ENCODE data around the gene EIPR1. TPM values are rescaled to one million over a fixed set of nuclear protein-coding genes. Genes with fewer than 3 reads are reported as not detected.

Gene EIPR1
- total RNA-seq, 1 donor from 2014 or later: 44.8 TPM

GRCh38 chr2:3249476-3249962 lies 128.1 kb downstream of the EIPR1 start:
- no peak for DNase-seq (ENCODE audit: low read depth, low spot score)

- DNase-seq (ENCODE audit: low read depth, low spot score): no peak
These were observed 128.7 kb downstream of the EIPR1 start for GRCh38 chr2:3248754-3249475.

- no peak for DNase-seq (ENCODE audit: low read depth, low spot score)
These were observed 130.5 kb downstream of the EIPR1 start for GRCh38 chr2:3246928-3247714.

DNA sequence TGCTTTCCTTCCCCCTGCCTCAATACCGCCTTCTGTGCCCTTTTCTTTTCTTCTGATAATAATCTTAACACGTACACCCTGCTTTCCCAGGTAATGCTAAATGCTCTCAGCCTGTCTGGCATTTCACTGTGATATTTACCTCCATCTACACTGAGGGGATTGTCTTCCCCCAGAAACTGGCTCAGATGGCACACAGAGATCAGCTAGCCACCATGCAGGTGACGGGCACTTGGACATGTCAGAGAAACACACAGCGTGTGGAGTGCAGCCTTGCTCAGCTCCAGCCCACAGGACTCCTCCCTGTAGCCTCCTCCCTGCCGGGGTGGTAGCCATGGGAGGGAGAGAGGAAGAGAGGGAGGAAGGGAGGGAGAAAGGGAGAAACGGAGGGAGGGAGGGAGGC lies 131.2 kb downstream of the EIPR1 start:
- no peak for DNase-seq (ENCODE audit: low read depth, low spot score)

- no peak for DNase-seq (ENCODE audit: low read depth, low spot score)
These were observed 133.1 kb downstream of the EIPR1 start for GRCh38 chr2:3244486-3244885.

DNA sequence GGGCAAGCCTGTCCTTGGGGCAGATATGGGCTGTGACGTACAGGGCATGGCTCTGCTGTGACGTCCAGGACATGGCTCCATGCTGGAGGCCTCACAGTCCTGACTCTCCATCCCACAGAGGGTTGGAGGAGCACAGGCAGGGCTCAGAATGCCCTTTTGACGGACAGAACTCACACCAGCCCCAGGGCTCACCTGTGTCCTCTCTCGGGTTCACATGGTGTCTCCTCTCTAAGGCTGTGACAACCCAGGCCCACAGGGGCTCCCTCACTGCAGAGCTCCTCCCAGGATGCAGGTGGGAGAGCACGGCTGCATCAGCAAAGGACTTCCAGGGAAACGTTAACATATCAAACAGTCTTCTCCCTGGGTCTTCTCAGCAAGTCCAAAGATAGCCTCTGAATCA lies 133.8 kb downstream of the EIPR1 start:
- DNase-seq (ENCODE audit: low read depth, low spot score): no peak

- no peak for DNase-seq (ENCODE audit: low read depth, low spot score)
These were observed 134.8 kb downstream of the EIPR1 start for GRCh38 chr2:3242747-3243369.

DNA sequence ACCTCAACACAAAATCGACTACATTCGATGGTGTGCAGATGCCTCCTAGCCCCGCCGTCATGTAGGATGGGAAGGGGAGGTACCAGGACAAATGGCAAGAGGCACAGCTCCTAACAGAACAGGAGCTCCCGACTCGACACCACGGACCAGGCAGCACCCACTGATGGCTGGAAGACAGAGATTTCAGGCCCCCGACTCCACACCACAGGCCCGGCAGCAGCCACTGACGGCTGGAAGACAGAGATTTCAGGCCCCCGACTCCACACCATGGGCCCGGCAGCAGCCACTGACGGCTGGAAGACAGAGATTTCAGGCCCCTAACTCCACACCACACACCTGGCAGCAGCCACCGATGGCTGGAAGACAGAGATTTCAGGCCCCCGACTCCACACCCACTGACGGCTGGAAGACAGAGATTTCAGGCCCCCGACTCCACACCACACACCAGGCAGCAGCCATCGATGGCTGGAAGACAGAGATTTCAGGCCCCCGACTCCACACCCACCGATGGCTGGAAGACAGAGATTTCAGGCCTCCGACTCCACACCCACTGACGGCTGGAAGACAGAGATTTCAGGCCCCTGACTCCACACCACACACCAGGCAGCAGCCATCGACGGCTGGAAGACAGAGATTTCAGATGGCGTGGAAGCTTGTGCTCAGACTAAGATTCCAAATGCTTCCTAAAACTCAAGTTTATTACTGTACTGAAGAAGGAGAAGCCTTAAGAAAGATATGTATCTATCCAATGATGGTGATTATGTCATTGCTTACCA lies 135.5 kb downstream of the EIPR1 start:
- DNase-seq (ENCODE audit: low read depth, low spot score): no peak

- DNase-seq (ENCODE audit: low read depth, low spot score): no peak
These were observed 138.4 kb downstream of the EIPR1 start for GRCh38 chr2:3238951-3239841.

DNA sequence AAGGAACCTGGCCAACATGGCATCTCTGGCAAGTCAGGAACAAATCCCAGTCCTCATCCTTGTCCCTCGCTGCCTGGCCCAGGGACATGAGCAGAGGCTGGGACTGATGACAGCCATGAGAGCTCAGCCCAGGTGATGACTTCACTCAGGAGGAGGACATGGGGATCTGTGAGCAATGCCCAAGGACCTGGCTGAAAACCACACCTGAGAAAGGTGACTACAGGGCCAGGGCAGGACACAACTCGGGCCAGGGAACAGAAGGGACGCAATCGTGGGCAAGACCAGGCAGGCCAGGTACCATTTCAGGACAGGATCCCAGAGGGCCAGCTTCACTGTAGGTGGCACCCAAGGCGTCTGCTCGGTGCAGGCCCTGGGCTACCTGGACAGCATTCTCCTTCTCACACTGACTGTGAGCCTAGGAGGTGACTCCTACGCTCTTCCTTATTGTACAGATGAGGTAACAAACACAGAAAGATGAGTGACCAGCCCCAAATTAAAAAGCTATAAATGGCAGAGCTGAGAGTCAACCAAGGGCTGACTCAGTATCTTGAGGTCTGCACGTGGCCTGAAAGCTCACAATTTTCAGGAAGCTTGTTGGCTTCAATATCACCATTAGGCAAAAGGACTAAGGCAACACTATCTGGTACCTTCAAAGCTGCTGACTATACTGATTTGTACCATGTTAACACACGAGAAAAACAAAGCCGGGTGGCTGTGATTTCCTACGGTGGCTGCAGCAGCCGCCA lies 141.1 kb downstream of the EIPR1 start:
- DNase-seq (ENCODE audit: low read depth, low spot score): no peak

DNA sequence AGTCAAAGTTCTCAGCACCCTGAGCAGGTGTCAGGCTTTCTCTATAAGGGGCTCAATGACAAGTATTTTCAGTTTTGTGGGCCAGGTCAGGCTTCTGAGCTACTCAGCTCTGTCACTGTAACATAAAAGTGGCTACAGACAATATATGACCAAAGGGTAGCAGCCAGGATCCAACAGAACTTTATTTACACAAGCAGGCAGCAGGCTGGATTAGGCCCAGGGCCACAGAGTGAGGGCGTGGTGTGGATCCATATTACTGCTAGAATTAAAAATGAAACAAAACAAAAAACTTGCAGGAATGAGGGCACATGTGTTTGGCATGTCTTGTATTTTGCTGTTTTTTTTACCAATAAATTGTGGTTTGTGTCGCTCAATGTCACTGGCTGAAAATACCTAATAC lies 143.7 kb downstream of the EIPR1 start:
- no peak for DNase-seq (ENCODE audit: low read depth, low spot score)

DNA sequence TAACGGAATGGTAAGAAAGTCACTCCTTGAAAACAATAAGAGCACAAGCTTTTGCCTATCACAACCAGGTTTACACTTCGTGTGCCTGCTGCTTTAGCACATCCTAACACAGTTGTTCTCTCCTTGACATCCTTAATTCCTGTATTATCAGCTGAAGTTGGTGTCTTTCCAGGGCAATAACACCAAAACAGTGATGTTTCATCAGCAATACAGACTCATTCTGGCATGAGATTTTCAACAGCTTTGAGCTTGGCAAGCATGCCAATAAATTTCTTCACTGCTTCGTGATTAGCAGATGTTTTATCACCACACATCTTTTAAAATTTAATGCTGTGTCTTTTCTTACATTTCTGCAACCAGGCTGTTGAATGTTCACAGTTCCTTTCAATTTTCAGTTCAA lies 148.4 kb downstream of the EIPR1 start:
- DNase-seq (ENCODE audit: low read depth, low spot score): no peak

GRCh38 chr2:3224681-3225080 lies 152.9 kb downstream of the EIPR1 start:
- DNase-seq (ENCODE audit: low read depth, low spot score): no peak

DNA sequence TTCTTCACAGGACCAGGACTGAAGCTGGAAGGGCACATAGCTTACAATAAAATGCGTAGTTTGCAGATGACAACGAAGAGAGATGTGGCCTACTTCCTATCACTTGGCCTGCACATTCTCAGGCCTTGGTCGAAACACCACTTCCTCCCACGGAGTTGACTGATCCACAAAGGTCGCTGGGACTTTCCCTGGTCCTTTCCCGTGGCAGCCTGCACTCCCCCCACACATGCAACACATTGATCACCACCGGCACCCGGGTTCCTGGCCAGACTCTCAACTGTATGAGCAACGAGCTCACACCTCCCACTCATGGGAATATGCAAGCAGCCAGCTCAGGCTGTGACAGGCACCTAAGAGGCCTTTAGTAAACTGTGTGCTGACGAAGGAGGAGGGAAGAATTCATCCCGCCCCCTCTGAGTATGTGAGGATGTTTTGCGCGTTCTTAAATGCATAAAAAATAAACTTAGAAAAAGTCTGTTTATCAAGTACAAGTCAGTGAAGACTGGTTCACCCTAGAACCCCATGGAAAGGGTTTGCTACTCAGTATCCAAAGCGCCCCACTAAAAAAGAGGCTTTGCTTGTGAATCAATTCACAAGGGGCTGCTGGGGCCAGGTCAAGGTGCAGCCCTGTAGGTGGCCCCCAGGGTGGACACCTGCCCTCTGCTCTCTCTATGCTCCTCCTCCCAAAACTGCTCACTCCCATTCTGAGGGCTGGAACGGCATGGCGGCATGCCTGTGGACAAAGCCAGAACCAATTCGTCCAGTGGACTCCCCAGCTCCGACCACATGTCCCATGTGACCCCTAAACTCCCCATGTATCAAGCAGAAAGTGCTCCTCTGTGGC lies 154.3 kb downstream of the EIPR1 start:
- no peak for DNase-seq (ENCODE audit: low read depth, low spot score)

DNA sequence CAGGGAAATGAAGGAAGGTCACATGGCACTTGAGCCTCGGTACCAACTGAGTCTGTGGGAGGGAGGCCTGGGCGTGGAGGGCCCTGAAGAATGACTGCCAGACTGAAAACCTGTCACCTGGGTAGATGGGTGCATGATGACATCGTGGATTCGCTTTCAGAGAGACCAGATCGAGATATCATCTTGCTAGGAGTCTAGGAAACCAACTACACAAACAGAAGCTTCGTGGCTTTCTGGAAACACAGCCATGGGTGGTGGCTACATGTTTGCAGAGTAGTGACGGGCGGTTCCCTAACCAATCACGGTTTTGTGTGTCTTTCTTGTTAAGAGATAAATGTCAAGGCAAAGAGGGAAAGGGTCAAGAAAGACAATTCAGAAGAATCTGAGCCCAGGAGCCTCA lies 155.0 kb downstream of the EIPR1 start:
- DNase-seq (ENCODE audit: low read depth, low spot score): no peak

DNA sequence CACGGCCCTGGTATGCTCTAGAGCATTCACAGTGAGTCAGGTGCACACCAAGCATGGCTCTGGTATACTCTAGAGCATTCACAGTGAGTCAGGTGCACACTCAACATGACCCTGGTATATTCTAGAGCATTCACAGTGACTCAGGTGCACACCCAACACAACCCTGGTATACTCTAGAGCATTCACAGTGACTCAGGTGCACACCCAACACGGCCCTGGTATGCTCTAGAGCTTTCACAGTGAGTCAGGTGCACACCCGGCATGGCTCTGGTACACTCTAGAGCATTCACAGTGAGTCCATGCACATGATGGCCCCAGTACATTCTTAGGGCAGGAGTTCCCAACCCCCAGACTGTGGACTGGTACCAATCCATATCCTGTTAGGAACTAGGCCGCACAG lies 158.1 kb downstream of the EIPR1 start:
- DNase-seq (ENCODE audit: low read depth, low spot score): no peak

DNA sequence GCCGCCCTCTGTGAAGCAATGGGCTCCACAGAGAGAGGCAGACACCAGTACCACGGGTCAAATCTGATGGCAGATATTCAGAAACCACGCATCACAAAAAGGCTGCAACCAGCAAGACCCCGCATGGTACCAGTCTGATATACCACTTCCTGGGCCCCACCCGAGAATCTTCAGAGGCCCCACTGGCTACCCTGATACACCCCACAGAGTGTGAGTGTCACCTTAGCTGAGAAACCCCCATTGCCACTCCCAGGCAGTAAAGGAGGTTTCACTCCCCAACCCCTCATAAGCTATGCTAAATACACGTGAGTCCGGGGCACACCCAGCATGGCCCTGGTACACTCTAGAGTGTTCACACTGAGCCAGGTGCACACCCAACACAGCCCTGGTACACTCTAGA lies 160.0 kb downstream of the EIPR1 start:
- DNase-seq (ENCODE audit: low read depth, low spot score): no peak

DNA sequence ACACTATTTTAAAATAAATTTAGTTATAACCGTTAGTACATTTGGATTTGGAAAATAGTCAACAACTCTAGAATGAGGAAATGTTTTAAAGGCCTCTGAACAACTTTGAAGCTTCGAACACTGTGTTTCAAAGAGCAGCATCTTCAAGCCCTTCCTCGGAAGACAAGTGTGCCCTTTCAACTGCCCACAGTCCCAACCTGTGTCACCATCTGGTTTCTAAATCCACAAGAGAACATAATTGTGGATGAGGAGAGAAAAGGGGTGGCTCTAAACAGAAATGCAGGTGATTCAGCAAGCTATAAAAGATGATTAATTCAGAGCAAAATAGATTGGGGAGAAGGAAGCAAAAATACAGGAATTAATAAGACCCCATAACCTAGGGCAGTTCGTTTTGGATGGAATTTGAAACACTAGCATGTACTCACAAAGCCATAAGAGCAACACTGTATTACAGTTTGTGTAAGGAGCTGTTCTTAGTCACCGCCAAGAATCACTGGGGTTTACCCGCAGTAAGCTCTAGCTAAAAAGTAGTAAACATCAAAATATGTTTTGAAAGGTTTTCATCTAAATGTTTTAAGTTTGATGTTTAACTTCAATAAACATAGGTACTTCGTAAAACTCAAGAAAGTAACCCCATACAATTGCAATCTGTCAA lies 160.7 kb downstream of the EIPR1 start:
- no peak for DNase-seq (ENCODE audit: low read depth, low spot score)

All from pulmonary artery endothelial cell (primary cell).